Erythroblast (primary cell): ENCODE measurements around the gene OR6S1.

Experiments used
- GATA1 ChIP-seq: IDR thresholded peaks from 2 replicates; pipeline ENCODE4 v1.6.1; 2011; ENCODE audit warnings: low read depth, mild to moderate bottlenecking, control low read depth, low read length, moderate library complexity
- POLR2A ChIP-seq: IDR thresholded peaks from 2 replicates; pipeline ENCODE4 v1.6.1; 2011; ENCODE audit warnings: mild to moderate bottlenecking, low read length

GRCh38 chr14:20644520-20644919 is 3.0 kb upstream of the OR6S1 start:
- no peak for TF ChIP-seq POLR2A
- no peak for TF ChIP-seq GATA1
